Epithelial cell of alveolus of lung (primary cell): Measurements from ENCODE around the gene INSM1. TPM values are rescaled to one million over a fixed set of nuclear protein-coding genes. Genes with fewer than 3 reads are reported as not detected.

Source experiments
- total RNA-seq: library from RNA; depleted of rRNA; stranded (reverse); fragments of >200 nt; gene quantifications from 2 replicates; pipeline ENCODE4 v1.2.1, GENCODE V29; 2015

The INSM1 gene, protein sequence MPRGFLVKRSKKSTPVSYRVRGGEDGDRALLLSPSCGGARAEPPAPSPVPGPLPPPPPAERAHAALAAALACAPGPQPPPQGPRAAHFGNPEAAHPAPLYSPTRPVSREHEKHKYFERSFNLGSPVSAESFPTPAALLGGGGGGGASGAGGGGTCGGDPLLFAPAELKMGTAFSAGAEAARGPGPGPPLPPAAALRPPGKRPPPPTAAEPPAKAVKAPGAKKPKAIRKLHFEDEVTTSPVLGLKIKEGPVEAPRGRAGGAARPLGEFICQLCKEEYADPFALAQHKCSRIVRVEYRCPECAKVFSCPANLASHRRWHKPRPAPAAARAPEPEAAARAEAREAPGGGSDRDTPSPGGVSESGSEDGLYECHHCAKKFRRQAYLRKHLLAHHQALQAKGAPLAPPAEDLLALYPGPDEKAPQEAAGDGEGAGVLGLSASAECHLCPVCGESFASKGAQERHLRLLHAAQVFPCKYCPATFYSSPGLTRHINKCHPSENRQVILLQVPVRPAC
- total RNA-seq = not detected in 2 replicates

GRCh38 chr20:20367575-20368417 is at the start of gene INSM1:
Gene INSM1, plus strand, starts transcription at chr20:20368104. Its CDS starts 164 bp downstream, at chr20:20368268.

